Peyer's patch (tissue), 4 donors: ENCODE measurements around the gene GPT2. TPM values are rescaled to one million over a fixed set of nuclear protein-coding genes. Genes with fewer than 3 reads are reported as not detected.
"Not testable (repeated sequence)": the region's sequence is repeated elsewhere in the genome, so short reads cannot be mapped to it uniquely, and the experiment has no call there.

Experiments used
- DNase-seq, 3 donors: peaks; one replicate each; pipeline ENCODE4 v3.0.0-alpha.2; 2017 to 2019
- H3K27ac ChIP-seq, 4 donors: fragments of 200-600 bp; sonication (generic); one replicate each; pipeline ENCODE4 v1.5.1; 2016 to 2019
- H3K27me3 ChIP-seq, 2 donors: fragments of 200-600 bp; sonication (generic); one replicate each; pipeline ENCODE4 v1.5.1; 2019
- H3K36me3 ChIP-seq, 3 donors: fragments of 200-600 bp; sonication (generic); one replicate each; pipeline ENCODE4 v1.5.1; 2016 to 2019
- H3K4me1 ChIP-seq, 4 donors: fragments of 200-600 bp; sonication (generic); one replicate each; pipeline ENCODE4 v1.5.1; 2016 to 2019
- H3K4me3 ChIP-seq, 4 donors: fragments of 200-600 bp; sonication (generic); 1 replicate in 3 of 4; 2 replicates in 1 of 4; pipeline ENCODE4 v1.5.1; 2016 to 2019; ENCODE audit warnings: mild to moderate bottlenecking in 1 of 4
- H3K9me3 ChIP-seq, 4 donors: fragments of 200-600 bp; sonication (generic); one replicate each; pipeline ENCODE4 v1.5.1; 2016 to 2019; ENCODE audit warnings: mild to moderate bottlenecking in 1 of 4
- POLR2A ChIP-seq, 2 donors: fragments of 450-650 bp; IDR thresholded peaks; one replicate each; pipeline ENCODE4 v1.5.1; 2017; ENCODE audit warnings: antibody characterized with exemption in 2 of 2, mild to moderate bottlenecking in 2 of 2, moderate library complexity in 2 of 2
- total RNA-seq, 4 donors: library from RNA; depleted of rRNA; stranded (reverse); fragments of >200 nt; gene quantifications; one replicate each; pipeline ENCODE4 v1.1.0, GENCODE V29; 2016
- TF ChIP-seq, protein P1 (sequence below), 6 experiments: fragments of 450-650 bp in 4 of 6; fragments of 200-600 bp in 2 of 6; sonication (generic) in 1 of 6; IDR thresholded peaks; one replicate each; pipeline ENCODE4 v1.5.1; 2017 to 2019; ENCODE audit warnings: antibody characterized with exemption in 6 of 6, mild to moderate bottlenecking in 3 of 6, moderate library complexity in 1 of 6

GPT2 gene
- total RNA-seq, 4 donors from 2014 or later, result 9.6 to 23.1 (median 18.2) TPM

DNA sequence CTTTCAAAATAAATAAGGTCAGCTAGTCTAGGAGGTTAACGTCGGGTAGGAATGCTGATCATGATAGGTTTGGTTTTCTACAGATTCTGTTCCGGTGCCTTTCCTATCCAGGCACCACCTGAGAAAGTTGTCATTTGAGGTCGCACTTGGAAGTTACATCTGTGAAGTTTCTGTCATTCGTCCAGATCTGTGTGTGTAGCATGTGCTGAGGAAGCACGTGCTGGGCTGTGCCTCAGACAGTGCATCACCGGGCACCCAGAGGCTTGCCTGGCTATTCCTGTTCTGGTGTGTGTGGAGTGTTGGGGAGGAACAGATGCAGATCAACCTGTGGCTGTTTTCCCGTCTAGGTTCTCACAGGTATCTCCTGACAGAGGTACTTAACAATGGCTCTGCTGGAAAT, 46.7 kb downstream of the GPT2 start:
- TF ChIP-seq, protein P1, sequence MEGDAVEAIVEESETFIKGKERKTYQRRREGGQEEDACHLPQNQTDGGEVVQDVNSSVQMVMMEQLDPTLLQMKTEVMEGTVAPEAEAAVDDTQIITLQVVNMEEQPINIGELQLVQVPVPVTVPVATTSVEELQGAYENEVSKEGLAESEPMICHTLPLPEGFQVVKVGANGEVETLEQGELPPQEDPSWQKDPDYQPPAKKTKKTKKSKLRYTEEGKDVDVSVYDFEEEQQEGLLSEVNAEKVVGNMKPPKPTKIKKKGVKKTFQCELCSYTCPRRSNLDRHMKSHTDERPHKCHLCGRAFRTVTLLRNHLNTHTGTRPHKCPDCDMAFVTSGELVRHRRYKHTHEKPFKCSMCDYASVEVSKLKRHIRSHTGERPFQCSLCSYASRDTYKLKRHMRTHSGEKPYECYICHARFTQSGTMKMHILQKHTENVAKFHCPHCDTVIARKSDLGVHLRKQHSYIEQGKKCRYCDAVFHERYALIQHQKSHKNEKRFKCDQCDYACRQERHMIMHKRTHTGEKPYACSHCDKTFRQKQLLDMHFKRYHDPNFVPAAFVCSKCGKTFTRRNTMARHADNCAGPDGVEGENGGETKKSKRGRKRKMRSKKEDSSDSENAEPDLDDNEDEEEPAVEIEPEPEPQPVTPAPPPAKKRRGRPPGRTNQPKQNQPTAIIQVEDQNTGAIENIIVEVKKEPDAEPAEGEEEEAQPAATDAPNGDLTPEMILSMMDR (IDR thresholded peaks at IDR 0.05), result no peak
- TF ChIP-seq POLR2A (IDR thresholded peaks at IDR 0.05), result no peak
- Histone ChIP-seq H3K27ac (no peak overlapping the region), H3K27me3 (no peaks in the 10 kb centered on the region), H3K4me3 (no peak overlapping the region), H3K9me3 (no peaks in the 10 kb centered on the region), H3K4me1 (peaks cover 0 to 6% (median 0%) of the 10 kb centered on the region in 4 donors), H3K36me3 (no peaks in the 10 kb centered on the region)
- no peak for DNase-seq

DNA sequence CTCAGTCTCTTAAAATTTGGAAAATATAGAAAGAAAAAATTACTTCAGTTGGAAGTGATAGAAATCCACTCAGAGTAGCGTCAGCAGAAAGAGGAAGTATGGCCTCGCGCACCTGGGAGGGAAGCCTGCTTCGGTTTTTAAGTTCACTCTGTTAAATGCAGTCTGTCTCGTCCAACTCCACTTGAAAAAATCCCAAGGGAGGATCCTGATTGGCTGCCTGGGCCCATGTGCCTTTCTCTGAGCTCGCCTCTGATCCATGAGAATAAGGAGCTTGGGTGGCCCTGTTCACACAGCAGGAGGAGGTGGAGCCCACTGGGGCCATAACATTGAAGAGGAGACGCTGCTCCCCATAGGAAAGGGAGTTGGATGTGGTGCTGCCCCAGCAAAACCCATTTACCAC, 48.6 kb downstream of the GPT2 start:
- no peaks in the 10 kb centered on the region for H3K9me3 ChIP-seq
- H3K4me1 ChIP-seq, result peaks cover 0 to 6% (median 0%) of the 10 kb centered on the region in 4 donors
- H3K36me3 ChIP-seq, result no peaks in the 10 kb centered on the region
- TF ChIP-seq POLR2A (IDR thresholded peaks at IDR 0.05), result no peak
- TF ChIP-seq, protein P1 (IDR thresholded peaks at IDR 0.05), result no peak
- H3K4me3 ChIP-seq, result no peak overlapping the region
- no peak overlapping the region for H3K27ac ChIP-seq
- DNase-seq, result peak in 2 of 3 donors; percentile 48 to 54
- H3K27me3 ChIP-seq, result no peaks in the 10 kb centered on the region

DNA sequence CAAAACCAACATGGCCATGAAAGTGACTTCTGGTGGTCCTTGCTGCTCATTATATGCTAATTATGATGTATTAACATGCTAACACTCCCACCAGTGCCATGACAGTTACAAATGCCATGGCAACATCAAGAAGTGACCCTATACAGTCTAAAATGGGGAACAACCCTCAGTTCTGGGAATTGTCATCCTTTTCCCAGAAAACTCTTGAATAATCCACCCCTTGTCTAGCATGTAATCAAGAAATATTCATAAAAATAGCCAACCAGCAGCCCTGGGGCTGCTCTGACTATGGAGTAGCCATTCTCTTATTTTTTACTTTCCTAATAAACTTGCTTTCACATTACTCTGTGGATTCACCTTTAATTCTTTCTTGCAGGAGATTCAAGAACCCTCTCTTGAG, 53.4 kb downstream of the GPT2 start:
- no peak overlapping the region for H3K27ac ChIP-seq
- DNase-seq, result no peak
- TF ChIP-seq POLR2A (IDR thresholded peaks at IDR 0.05), result no peak
- TF ChIP-seq, protein P1 (IDR thresholded peaks at IDR 0.05), result no peak
- no peaks in the 10 kb centered on the region for H3K9me3 ChIP-seq
- H3K4me1 ChIP-seq, result no peaks in the 10 kb centered on the region
- H3K4me3 ChIP-seq, result no peak overlapping the region
- H3K27me3 ChIP-seq, result no peaks in the 10 kb centered on the region
- H3K36me3 ChIP-seq, result no peaks in the 10 kb centered on the region

DNA sequence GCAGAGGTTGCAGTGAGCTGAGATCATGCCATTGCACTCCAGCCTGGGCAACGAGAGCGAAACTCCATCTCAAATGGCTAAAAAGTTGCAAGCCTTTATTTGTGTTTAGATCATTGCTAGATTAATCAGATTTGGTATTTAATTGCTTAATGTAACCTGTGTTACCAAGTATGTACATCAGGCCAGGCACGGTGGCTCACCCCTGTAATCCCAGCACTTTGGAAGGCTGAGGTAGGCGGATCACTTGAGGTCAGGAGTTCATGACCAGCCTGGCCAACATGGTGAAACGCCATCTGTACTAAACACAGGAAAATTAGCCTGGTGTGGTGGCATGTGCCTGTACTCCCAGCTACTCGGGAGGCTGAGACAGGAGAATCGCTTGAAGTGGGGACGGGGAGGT, 60.6 kb downstream of the GPT2 start:
- not testable (repeated sequence) for H3K9me3 ChIP-seq, H3K4me1 ChIP-seq, H3K27ac ChIP-seq, H3K36me3 ChIP-seq, H3K4me3 ChIP-seq, H3K27me3 ChIP-seq
- peak in 1 of 3 donors; percentile 7 for DNase-seq

DNA sequence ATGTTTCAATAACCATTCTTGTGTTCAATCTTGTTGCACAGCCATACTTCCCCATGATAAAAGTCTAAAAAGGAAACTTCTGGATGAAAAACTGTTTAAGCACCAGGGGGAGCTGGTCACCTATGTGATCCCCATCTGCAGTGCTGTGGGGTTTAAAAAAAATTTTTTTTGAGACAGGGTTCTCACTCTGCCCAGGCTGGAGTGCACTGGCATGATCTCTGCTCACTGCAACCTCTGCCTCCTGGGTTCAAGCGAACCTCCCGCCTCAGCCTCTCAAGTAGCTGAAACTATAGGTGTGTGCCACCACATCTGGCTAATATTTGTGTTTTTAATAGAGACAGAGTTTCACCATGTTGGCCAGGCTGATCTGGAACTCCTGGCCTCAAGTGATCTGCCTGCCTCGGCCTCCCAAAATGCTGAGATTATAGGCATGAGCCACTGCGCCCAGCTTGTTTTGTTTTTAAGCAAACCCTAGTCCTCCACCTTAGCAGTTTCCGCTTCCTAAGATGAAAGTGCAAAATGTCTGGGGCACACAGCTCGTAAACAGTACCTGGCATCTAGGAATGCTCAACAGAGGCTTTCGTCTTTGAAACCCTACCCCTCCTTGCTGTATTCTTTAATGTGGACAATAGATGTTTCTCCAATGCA, 63.9 kb downstream of the GPT2 start:
- DNase-seq, result peak in 1 of 3 donors; percentile 38
- H3K9me3 ChIP-seq, result no peaks in the 10 kb centered on the region
- H3K27ac ChIP-seq, result no peak overlapping the region
- no peaks in the 10 kb centered on the region for H3K4me1 ChIP-seq
- TF ChIP-seq, protein P1 (IDR thresholded peaks at IDR 0.05), result peak in 4 of 6 experiments; percentile 39 to 48 (median 44)
- no peak for TF ChIP-seq POLR2A (IDR thresholded peaks at IDR 0.05)
- no peak overlapping the region for H3K4me3 ChIP-seq
- H3K36me3 ChIP-seq, result no peaks in the 10 kb centered on the region
- H3K27me3 ChIP-seq, result no peaks in the 10 kb centered on the region

DNA sequence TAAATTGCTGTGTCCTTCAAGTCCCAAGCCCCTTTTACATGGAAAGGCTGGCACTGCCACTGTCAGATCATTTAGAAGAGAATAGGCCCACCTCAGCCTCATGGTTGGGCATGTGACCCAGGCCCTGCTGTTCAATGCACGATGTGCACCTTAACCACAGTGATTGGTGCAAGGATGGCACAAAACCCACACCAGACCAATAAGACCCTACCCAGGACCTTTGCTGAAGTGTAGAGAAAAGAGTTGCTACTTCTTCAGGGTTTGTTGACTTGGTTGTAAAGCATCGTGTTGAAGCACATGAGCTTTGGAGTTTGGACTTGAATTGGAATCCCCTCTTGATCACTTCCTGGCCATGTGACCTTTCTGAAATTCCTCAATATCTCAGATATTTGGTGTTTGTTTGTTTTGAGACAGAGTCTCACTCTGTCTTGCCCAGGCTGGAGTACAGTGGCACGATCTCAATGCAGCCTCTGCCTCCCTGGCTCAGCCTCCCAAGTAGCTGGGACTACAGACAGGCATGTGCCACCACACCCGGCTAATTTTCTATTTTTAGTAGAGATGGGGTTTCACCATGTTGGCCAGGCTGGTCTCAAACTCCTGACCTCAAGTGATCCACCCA, 64.5 kb downstream of the GPT2 start:
- no peak for TF ChIP-seq POLR2A (IDR thresholded peaks at IDR 0.05)
- TF ChIP-seq, protein P1 (IDR thresholded peaks at IDR 0.05), result no peak
- peak in 1 of 3 donors; percentile 27 for DNase-seq
- no peaks in the 10 kb centered on the region for H3K27me3 ChIP-seq
- no peak overlapping the region for H3K4me3 ChIP-seq
- no peak overlapping the region for H3K27ac ChIP-seq
- no peaks in the 10 kb centered on the region for H3K4me1 ChIP-seq
- H3K36me3 ChIP-seq, result no peaks in the 10 kb centered on the region
- no peaks in the 10 kb centered on the region for H3K9me3 ChIP-seq
